GM18870 (cell line): ENCODE measurements around the gene TRIM14.

Source experiments
- ATAC-seq: cut with Tn5 transposase; IDR thresholded peaks from one replicate; pipeline ENCODE4 v1.9.1; 2021; ENCODE audit warnings: moderate library complexity; ENCODE audit not compliant: unreplicated experiment

Gene TRIM14

GRCh38 chr9:98118640-98119601 is at the start of gene TRIM14:
Gene TRIM14, minus strand, starts transcription at chr9:98119222. Its CDS starts 34 bp downstream, at chr9:98119188.
- peak; percentile 46 for ATAC-seq

- ATAC-seq, result no peak
Observed at GRCh38 chr9:98168153-98168780, 49.2 kb upstream of the TRIM14 start.

DNA sequence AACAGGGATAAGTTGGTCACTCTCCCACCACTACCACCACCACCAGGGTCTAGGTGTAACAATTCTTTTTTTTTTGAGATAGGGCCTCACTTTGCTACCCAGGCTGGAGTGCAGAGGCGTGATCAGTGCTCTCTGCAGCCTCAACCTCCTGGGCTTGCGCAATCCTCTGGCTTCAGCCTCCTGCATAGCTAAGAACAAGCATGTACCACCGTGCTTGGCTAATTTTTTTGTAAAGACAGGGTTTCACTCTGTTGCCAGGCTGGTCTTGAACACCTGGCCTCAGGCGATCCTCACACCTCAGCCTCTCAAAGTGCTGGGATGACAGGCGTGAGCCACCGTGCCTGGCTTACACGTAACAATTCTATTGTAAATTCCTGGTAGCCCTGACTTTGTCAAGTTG is 45.9 kb upstream of the TRIM14 start:
- no peak for ATAC-seq

DNA sequence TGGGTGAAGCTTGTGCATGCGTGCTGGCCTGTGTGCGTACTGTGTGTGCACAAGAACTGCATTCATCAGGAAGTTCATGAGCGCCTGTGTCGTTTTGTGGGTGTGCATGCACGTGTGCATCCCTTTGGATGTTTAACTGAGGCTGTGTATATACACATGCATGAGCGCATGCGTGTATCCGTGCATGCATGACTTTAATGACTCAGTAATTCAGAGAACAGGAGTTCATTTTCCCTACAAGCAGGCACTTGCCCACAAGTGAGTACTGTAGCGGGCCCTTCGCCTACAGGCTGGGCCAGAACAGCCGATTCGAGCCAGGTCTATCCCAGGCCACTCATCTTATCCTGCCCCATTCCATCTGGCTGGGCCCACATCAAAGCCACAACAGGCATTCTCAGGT is 43.6 kb upstream of the TRIM14 start:
- no peak for ATAC-seq

GRCh38 chr9:98161851-98162250 is 42.8 kb upstream of the TRIM14 start:
- no peak for ATAC-seq

- ATAC-seq, result no peak
Observed at GRCh38 chr9:98159790-98160189, 40.8 kb upstream of the TRIM14 start.

- no peak for ATAC-seq
Observed at GRCh38 chr9:98159301-98159700, 40.3 kb upstream of the TRIM14 start.

DNA sequence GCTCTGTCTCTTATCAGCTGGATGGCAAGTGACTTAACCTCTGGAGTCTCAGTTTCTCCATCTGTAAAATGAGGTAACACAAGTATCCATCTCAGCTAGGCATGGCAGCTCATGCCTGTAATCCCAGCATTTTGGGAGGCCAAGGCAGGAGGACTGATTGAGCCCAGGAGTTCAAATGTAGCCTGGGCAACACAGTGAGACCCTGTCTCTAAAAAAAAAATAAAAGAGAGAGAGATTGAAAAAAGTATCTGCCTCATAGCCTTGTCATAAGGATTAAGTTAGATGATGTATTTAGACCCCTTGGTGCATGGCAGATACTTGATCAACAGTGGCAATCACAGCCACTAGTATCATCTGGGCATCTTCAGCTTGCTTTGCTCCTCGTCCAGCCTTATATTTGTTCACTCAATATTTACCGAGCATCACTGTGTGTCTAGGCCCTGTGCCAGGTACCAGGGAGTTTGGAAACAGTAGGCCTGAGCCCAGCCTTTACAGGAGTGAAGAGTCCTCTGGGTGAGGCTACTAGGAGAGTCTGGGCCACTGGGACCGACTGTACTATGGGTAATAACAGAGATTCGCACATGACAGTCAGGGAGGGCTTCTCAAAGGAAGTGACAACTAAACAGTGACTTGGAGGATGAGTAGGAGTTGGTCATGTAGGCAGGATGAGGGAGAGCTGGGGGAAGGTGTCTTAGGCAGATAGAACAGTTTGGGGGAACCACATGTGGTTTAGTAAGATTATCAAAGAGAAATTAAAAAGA is 39.2 kb upstream of the TRIM14 start:
- no peak for ATAC-seq

GRCh38 chr9:98157372-98157771 is 38.4 kb upstream of the TRIM14 start:
- no peak for ATAC-seq

DNA sequence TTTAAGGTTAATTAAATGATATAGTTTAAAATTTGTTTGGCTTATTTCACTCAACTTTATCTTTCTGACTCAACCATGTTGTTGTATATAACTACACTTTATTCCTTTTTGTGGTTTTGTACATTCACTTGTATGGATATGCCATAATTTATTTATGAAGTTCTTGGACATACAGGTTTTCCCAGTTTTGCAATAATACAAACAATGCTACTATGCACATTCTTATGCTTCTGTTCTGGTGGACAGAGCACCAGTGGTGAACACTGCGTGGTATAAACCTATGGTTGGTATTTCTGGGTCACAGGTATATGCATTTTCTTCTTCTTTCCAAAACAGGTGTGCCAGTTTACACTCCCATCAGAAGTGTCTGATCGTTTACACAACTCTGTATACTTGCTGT is 35.7 kb upstream of the TRIM14 start:
- ATAC-seq, result no peak

- ATAC-seq, result no peak
Observed at GRCh38 chr9:98152526-98152925, 33.5 kb upstream of the TRIM14 start.

DNA sequence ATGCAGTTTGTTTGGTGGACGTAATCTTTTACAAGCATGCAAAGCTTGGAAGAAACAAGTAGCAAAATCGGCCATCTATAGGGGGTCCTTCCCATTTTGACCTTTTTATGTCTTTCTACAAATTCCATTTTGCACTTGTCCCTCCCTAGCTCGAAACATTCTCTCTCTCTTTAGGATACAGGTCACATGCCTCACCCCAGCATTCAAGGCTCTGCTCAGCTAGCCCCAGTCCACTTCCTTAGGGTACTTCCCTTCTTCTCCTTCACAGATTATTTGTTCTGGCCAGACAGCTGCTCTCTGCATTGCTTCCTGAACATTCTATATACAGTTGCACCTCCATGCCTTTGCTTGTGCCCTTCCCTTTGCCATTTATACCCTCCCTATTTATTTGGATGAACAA is 31.7 kb upstream of the TRIM14 start:
- ATAC-seq, result no peak

GRCh38 chr9:98150164-98150563 is 31.1 kb upstream of the TRIM14 start:
- ATAC-seq, result no peak

DNA sequence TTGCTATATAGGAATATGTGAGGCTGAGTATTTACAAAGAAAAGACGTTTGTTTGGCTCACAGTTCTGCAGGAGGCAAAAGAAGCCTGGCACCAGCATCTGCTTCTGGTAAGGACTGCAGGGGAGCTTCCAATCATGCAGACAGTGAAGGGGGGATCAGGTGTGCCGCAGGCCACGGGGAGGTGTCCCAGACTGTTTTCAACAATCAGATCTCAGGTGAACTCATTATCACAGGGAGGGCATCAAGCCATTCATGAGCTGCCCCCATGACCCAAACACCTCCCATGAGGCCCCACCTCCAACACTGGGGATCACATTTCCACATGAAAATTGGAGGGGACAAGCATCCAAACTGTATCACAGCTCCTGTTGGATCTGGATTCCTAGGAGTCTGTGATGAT is 30.4 kb upstream of the TRIM14 start:
- ATAC-seq, result no peak

- ATAC-seq, result no peak
Observed at GRCh38 chr9:98148486-98148885, 29.5 kb upstream of the TRIM14 start.

DNA sequence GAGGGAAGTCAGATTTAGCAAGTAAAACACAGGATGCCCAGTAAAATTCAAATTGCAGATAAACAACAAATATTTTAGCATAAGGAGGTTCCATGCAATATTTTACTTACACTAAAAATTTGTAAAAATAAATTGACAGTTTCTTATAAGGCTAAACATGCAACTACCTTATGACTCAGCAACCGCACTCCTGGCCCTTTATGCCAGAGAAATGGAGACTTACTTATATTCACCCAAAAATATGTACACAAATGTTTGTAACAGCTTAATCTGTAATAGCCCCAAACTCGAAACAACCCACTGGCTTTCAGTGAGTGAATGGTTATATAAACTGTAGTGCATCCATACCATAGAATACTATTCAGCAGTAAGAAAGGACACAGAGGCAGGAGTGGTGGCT is 28.6 kb upstream of the TRIM14 start:
- no peak for ATAC-seq

DNA sequence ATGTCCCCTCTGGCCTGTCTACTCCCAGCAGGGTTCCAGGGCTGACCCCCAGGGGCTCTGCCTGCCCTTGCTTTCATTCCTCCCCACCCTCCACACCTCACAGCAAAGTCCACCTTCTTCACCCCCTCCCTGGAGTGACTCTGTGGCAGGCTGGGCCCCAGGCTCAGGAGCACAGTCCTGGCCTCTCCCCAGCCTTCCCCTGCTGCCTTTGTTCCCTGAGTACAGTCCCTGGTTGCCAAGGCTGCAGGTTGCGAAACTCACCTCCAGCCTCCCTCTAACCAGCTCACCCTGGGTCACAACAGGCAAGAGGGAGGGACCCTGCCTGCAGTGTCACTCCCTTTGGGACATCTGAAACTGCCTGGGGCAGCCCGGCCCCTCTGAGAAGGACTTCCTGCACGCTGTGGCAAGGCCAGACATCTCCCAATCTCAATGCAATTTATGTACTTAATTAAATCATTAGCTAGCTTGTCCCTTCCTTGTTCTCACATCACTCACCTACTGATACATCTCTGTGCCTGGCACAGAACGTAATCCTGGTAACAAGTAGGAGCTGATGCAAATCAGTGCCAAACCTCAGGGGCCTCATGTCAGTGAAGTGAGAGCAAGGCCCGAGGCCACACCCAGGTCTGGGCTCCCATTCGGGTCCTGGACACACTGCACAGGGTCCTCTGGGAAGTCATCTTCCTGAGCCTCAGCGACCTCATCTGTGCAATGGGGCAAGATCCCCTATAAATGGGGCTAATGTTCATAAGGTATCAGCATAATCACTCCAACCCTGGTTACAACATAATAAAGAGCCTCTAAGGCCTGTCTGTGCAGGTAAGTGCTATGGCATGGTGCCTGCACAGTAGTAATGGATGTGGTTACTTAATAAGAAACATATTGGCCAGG is 27.3 kb upstream of the TRIM14 start:
- no peak for ATAC-seq

DNA sequence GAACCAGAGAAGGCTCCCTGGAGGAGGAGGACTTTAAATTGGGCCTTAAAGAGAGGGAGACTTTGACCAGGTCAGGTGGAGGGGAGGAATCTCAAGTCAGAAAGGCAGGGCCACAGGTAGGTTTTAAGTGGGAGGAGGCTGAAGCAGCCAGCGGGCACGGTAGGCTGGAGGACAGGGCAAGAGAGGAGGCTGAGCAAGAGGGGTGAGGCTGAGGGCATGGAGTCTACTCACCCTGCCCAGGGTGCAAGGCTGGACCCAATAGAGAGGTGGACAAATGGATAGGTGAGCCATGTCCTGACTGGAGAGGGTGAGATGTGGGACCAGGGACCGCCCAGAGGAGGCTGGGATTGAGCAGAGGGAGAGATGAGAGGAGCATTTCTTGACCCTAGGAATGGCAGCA is 25.6 kb upstream of the TRIM14 start:
- no peak for ATAC-seq

GRCh38 chr9:98144076-98144475 is 25.1 kb upstream of the TRIM14 start:
- no peak for ATAC-seq

- ATAC-seq, result no peak
Observed at GRCh38 chr9:98142925-98143481, 24.0 kb upstream of the TRIM14 start.
